Measurements from ENCODE around the gene SULT1A2. TPM values are rescaled to one million over a fixed set of nuclear protein-coding genes. Genes with fewer than 3 reads are reported as not detected.
A peak's percentile ranks its signal among the peaks of the same experiment; 100 is the strongest.
"Not testable (repeated sequence)": the region's sequence is repeated elsewhere in the genome, so short reads cannot be mapped to it uniquely, and the experiment has no call there.

SULT1A2 gene
- total and polyA plus RNA-seq, 2 of the 4 experiments (the other 2 are of a cell fraction): 0.09 TPM; not detected in 1

DNA sequence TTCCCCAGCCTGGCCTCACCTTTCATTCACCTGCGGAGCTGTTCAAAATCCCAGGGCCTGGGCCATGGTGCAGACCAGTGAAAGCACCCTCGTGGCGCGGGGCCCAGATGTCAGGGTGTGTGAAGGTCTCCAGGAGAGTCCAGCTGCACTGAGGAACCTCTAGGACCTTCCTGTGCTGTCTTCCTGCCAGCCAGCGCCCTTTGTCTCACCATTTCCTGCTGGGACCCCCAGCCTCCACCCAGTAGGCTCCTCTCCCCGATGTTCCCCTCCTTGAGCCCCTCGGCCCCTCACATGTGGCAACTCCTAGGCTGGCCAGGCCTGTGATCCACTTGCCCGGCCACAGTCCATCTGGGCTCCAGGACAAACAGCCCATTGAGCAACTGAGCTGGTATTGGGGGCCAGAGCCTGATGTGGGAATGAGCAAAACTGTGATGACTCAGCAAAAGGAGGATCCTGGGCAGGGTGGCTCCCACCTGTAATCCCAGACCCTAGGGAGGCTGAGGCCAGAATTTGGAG, 677 bp downstream of the SULT1A2 start:
- no TSS peak for BruUV-seq (replicated peaks)

DNA sequence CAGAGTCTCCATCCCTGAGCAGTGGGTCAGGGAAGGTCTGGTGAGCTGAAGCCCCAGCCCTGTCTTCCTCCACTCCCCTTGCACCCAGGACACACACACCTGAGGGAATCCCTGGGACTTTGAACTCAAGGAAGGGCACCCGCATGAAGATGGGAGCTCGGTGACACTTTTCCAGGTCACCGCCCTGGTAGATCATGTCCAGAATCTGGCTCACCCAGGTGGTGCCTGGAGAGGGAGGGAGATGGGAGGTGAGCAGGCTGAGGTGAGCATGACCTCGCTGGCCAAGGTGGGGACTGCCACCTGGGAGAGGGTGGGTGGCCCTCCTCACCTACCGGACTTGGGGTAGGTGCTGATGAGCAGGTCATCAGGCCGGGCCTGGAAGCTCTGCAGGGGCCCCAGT, 1.4 kb downstream of the SULT1A2 start:
- H2AK5ac ChIP-seq (ENCODE audit: low read depth, low read length); H3K4ac ChIP-seq (ENCODE audit: low read depth, low read length); H3K36me3 ChIP-seq (ENCODE audit: control insufficient read depth, insufficient read depth, low read length); H3K27ac ChIP-seq (ENCODE audit: insufficient read depth, low read length); H4K91ac ChIP-seq (ENCODE audit: insufficient read depth, low read depth, low read length); H4K20me1 ChIP-seq (ENCODE audit: insufficient read depth, low read length); H2BK5ac ChIP-seq (ENCODE audit: low read depth, low read length, poor library complexity, severe bottlenecking); CTCF ChIA-PET; H2AFZ ChIP-seq (replicated peaks; ENCODE audit: low read length, poor library complexity); H3K14ac ChIP-seq (replicated peaks; ENCODE audit: low read depth, low read length); intact Hi-C loops (cut with micrococcal nuclease); H4K5ac ChIP-seq (ENCODE audit: low read depth, low read length); H2BK120ac ChIP-seq (ENCODE audit: low read depth, low read length); H3K23ac ChIP-seq (ENCODE audit: low read depth, low read length); H3K9me3 ChIP-seq (ENCODE audit: control insufficient read depth, insufficient read depth, low read length); H3K4me1 ChIP-seq (ENCODE audit: control insufficient read depth, insufficient read depth, low read length); H3K9ac ChIP-seq (ENCODE audit: low read depth, low read length); H2BK15ac ChIP-seq (ENCODE audit: low read depth, low read length); H3K79me1 ChIP-seq (ENCODE audit: low read depth in 1 of 2, low read length in 2 of 2); DNase-seq; in situ Hi-C loops (cut with MboI; ENCODE audit: low sequenced_read_pairs); ATAC-seq (ENCODE audit: low read depth); POLR2A ChIA-PET (ENCODE audit: unreplicated experiment); BruUV-seq (replicated peaks); H3K27me3 ChIP-seq (ENCODE audit: control insufficient read depth, insufficient read depth, low read length); H4K8ac ChIP-seq (ENCODE audit: low read depth in 2 of 2, low read length in 2 of 2); H3K18ac ChIP-seq (ENCODE audit: low read depth, low read length); H3K4me3 ChIP-seq (ENCODE audit: insufficient read depth, low read depth, low read length); dilution Hi-C loops (cut with HindIII; ENCODE audit: low sequenced_read_pairs, unreplicated experiment); H2BK20ac ChIP-seq (ENCODE audit: low read depth, low read length); H3K4me2 ChIP-seq (ENCODE audit: low read depth, low read length); H3K9me1 ChIP-seq (ENCODE audit: insufficient read depth, low read length); H2AK9ac ChIP-seq (replicated peaks; ENCODE audit: low read depth, low read length, poor library complexity); H3K56ac ChIP-seq (ENCODE audit: extremely low read depth, insufficient read depth, low read length): not testable (repeated sequence)
- WGBS, 2 experiments (ENCODE audit: extremely low coverage in 2 of 2, insufficient read length in 1 of 2): no CpG with 5 or more reads among the region's 6 CpGs

More for the DNA sequence above, 677 bp downstream of the SULT1A2 start:
- POLR2A ChIA-PET (ENCODE audit: unreplicated experiment): no interaction called here
- H4K5ac ChIP-seq (ENCODE audit: low read depth, low read length): no peak overlapping the region
- CTCF ChIA-PET: no interaction called here
- DNase-seq (no peak), ATAC-seq (ENCODE audit: low read depth) (no peak)
- no peaks in the 10 kb centered on the region for H3K79me1 ChIP-seq (ENCODE audit: low read depth in 1 of 2, low read length in 2 of 2)
- no peak overlapping the region for H3K4me3 ChIP-seq (ENCODE audit: insufficient read depth, low read depth, low read length)
- no peak overlapping the region for H2BK5ac ChIP-seq (ENCODE audit: low read depth, low read length, poor library complexity, severe bottlenecking)
- H3K56ac ChIP-seq (ENCODE audit: extremely low read depth, insufficient read depth, low read length): no peak overlapping the region
- no peak overlapping the region for H3K27ac ChIP-seq (ENCODE audit: insufficient read depth, low read length)
- H4K8ac ChIP-seq (ENCODE audit: low read depth in 2 of 2, low read length in 2 of 2): no peak overlapping the region
- no peak overlapping the region for H2AFZ ChIP-seq (replicated peaks; ENCODE audit: low read length, poor library complexity)
- no peak overlapping the region for H2AK9ac ChIP-seq (replicated peaks; ENCODE audit: low read depth, low read length, poor library complexity)
- no peaks in the 10 kb centered on the region for H4K20me1 ChIP-seq (ENCODE audit: insufficient read depth, low read length)
- H3K4me1 ChIP-seq (ENCODE audit: control insufficient read depth, insufficient read depth, low read length): no peaks in the 10 kb centered on the region
- no peak overlapping the region for H3K9ac ChIP-seq (ENCODE audit: low read depth, low read length)
- no peak overlapping the region for H3K14ac ChIP-seq (replicated peaks; ENCODE audit: low read depth, low read length)
- no peaks in the 10 kb centered on the region for H3K9me1 ChIP-seq (ENCODE audit: insufficient read depth, low read length)
- no peak overlapping the region for H2BK120ac ChIP-seq (ENCODE audit: low read depth, low read length)
- H3K36me3 ChIP-seq (ENCODE audit: control insufficient read depth, insufficient read depth, low read length): peaks cover 1% of the 10 kb centered on the region; the same call in 1 of the 2 replicates
- H2BK20ac ChIP-seq (ENCODE audit: low read depth, low read length): no peak overlapping the region
- H2AK5ac ChIP-seq (ENCODE audit: low read depth, low read length): no peak overlapping the region
- WGBS, 2 experiments (ENCODE audit: extremely low coverage in 2 of 2, insufficient read length in 1 of 2): no CpG with 5 or more reads among the region's 8 CpGs
- H3K18ac ChIP-seq (ENCODE audit: low read depth, low read length): no peak overlapping the region
- no peak overlapping the region for H3K23ac ChIP-seq (ENCODE audit: low read depth, low read length)
- H3K27me3 ChIP-seq (ENCODE audit: control insufficient read depth, insufficient read depth, low read length): peaks cover 2% of the 10 kb centered on the region; the same call in 1 of the 2 replicates
- no peak overlapping the region for H3K4ac ChIP-seq (ENCODE audit: low read depth, low read length)
- TF ChIP-seq MXI1 (IDR thresholded peaks at IDR 0.05; ENCODE audit: borderline replicate concordance, low read depth, low read length): no peak
- TF ChIP-seq POLR2A (IDR thresholded peaks at IDR 0.05; ENCODE audit: low read depth, low read length): no peak
- TF ChIP-seq SMC3 (IDR thresholded peaks at IDR 0.05; ENCODE audit: low read depth, low read length): no peak
- TF ChIP-seq NFE2L2 (IDR thresholded peaks at IDR 0.05; ENCODE audit: low read depth, low read length): peak; percentile 72
- TF ChIP-seq, protein P1, sequence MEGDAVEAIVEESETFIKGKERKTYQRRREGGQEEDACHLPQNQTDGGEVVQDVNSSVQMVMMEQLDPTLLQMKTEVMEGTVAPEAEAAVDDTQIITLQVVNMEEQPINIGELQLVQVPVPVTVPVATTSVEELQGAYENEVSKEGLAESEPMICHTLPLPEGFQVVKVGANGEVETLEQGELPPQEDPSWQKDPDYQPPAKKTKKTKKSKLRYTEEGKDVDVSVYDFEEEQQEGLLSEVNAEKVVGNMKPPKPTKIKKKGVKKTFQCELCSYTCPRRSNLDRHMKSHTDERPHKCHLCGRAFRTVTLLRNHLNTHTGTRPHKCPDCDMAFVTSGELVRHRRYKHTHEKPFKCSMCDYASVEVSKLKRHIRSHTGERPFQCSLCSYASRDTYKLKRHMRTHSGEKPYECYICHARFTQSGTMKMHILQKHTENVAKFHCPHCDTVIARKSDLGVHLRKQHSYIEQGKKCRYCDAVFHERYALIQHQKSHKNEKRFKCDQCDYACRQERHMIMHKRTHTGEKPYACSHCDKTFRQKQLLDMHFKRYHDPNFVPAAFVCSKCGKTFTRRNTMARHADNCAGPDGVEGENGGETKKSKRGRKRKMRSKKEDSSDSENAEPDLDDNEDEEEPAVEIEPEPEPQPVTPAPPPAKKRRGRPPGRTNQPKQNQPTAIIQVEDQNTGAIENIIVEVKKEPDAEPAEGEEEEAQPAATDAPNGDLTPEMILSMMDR (conservative IDR thresholded peaks at IDR 0.05; ENCODE audit: low read depth, low read length): no peak
- TF ChIP-seq BHLHE40 (IDR thresholded peaks at IDR 0.05; ENCODE audit: low read depth, low read length): no peak
- TF ChIP-seq MAFK (IDR thresholded peaks at IDR 0.05; ENCODE audit: low read depth, low read length): peak; percentile 92
- no peak for TF ChIP-seq RCOR1 (IDR thresholded peaks at IDR 0.05; ENCODE audit: insufficient replicate concordance, low read length)
- no peak for TF ChIP-seq FOS (IDR thresholded peaks at IDR 0.05; ENCODE audit: low read depth, low read length)
- TF ChIP-seq CEBPB (IDR thresholded peaks at IDR 0.05; ENCODE audit: low read depth, low read length): no peak
- in situ Hi-C loops (cut with MboI; ENCODE audit: low sequenced_read_pairs) (no loop called here), dilution Hi-C loops (cut with HindIII; ENCODE audit: low sequenced_read_pairs, unreplicated experiment) (no loop called here), intact Hi-C loops (cut with micrococcal nuclease) (no loop called here)
- no peak overlapping the region for H2BK15ac ChIP-seq (ENCODE audit: low read depth, low read length)
- no peak overlapping the region for H3K4me2 ChIP-seq (ENCODE audit: low read depth, low read length)
- H4K91ac ChIP-seq (ENCODE audit: insufficient read depth, low read depth, low read length): no peak overlapping the region
- H3K9me3 ChIP-seq (ENCODE audit: control insufficient read depth, insufficient read depth, low read length): no peaks in the 10 kb centered on the region

All from IMR-90 (cell line).